GM12875 (cell line): ENCODE measurements around the gene MRM2.

Experiments used
- H3K4me3 ChIP-seq: one replicate; pipeline ENCODE4 v1.5.1; 2011; ENCODE audit warnings: low read depth, low read length, control low read depth
- CTCF ChIP-seq: IDR thresholded peaks from 2 replicates; pipeline ENCODE4 v1.5.1; 2011; ENCODE audit warnings: low read depth, mild to moderate bottlenecking, control low read depth, inconsistent platforms, low read length, moderate library complexity, borderline replicate concordance; ENCODE audit not compliant: insufficient read depth

The MRM2 gene

GRCh38 chr7:2193575-2194305 is 48.3 kb downstream of the MRM2 start:
- no peak overlapping the region for H3K4me3 ChIP-seq
- TF ChIP-seq CTCF = no peak

GRCh38 chr7:2192831-2193534 is 49.0 kb downstream of the MRM2 start:
- no peak overlapping the region for H3K4me3 ChIP-seq

DNA sequence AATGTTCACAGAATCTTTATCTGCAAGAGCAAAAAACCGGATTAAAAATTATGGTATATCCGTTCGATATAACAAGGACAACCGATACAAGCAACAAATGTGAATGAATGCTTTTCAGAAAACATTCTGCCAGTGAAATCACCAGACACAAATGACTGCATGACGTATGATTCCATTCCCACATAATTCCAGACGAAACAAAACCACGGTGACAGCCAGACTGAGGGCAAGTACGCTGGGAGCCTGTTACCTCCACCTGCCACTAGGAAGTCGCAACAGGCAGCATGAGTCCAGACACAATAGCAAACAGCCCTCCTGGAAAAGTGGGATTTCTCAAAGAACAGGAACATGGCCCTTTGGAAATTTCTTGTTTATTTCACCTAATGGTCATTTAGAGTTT is 51.0 kb downstream of the MRM2 start:
- no peak for TF ChIP-seq CTCF
- no peak overlapping the region for H3K4me3 ChIP-seq

More at GRCh38 chr7:2192831-2193534, 49.0 kb downstream of the MRM2 start:
- no peak for TF ChIP-seq CTCF

GRCh38 chr7:2190531-2190930 is 51.5 kb downstream of the MRM2 start:
- TF ChIP-seq CTCF = no peak
- no peak overlapping the region for H3K4me3 ChIP-seq

- TF ChIP-seq CTCF = no peak
Observed at GRCh38 chr7:2186166-2186565, 55.8 kb downstream of the MRM2 start.

GRCh38 chr7:2185715-2186114 is 56.3 kb downstream of the MRM2 start:
- H3K4me3 ChIP-seq = no peak overlapping the region
- TF ChIP-seq CTCF = no peak

More at GRCh38 chr7:2186166-2186565, 55.8 kb downstream of the MRM2 start:
- no peak overlapping the region for H3K4me3 ChIP-seq
